ENCODE data around the gene HTR3A.
A peak's percentile ranks its signal among the peaks of the same experiment; 100 is the strongest.

HTR3A gene

GRCh38 chr11:114017723-114018122, 42.8 kb downstream of the HTR3A start:
- DNase-seq (ENCODE audit: low spot score): no peak

GRCh38 chr11:114019046-114019445, 44.1 kb downstream of the HTR3A start:
- DNase-seq (ENCODE audit: low spot score): no peak

GRCh38 chr11:114019574-114019973, 44.7 kb downstream of the HTR3A start:
- DNase-seq (ENCODE audit: low spot score): no peak

GRCh38 chr11:114025329-114025907, 50.5 kb downstream of the HTR3A start:
- no peak for DNase-seq (ENCODE audit: low spot score)

DNA sequence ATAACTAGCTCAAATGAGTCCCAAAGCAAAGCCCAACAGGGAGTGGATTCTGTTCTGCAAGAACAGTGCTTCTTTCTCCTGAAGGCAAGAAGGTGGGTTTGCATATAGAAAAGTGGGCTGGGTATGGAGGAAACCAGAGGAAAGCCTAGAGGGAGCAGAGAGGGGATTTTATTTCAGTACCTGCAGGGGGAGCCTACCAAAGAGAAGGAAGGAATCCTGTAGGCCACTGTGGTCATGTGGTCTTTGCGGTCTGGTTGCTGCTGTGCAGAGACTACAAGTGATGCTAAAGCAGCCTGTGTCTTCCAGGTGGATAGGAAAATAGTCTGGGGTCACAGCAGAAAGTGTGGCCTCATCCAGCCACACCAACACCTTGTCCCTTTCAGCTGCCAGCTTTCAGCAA, 51.4 kb downstream of the HTR3A start:
- peak; percentile 68 for DNase-seq (ENCODE audit: low spot score)

GRCh38 chr11:114027391-114027790, 52.5 kb downstream of the HTR3A start:
- DNase-seq (ENCODE audit: low spot score): peak; percentile 29

DNA sequence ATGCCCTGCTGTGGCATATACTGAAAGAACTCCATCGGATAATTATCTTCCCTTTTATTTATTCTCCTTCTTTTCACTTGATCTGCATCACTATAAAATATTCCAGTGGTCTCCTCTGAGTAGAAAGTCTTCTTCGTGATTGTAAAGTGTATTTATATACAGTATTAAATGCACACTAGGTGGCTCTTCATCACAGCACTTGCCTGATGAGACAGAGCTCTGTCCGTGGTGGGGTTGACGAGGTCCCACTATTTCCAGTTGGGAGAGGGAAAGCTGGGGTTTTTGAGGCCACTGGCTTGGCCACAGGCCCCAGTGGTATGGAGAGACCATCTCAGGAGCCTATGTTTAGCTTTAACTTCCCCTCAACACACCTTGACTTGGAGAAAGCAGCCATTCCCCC, 53.0 kb downstream of the HTR3A start:
- DNase-seq (ENCODE audit: low spot score): no peak

DNA sequence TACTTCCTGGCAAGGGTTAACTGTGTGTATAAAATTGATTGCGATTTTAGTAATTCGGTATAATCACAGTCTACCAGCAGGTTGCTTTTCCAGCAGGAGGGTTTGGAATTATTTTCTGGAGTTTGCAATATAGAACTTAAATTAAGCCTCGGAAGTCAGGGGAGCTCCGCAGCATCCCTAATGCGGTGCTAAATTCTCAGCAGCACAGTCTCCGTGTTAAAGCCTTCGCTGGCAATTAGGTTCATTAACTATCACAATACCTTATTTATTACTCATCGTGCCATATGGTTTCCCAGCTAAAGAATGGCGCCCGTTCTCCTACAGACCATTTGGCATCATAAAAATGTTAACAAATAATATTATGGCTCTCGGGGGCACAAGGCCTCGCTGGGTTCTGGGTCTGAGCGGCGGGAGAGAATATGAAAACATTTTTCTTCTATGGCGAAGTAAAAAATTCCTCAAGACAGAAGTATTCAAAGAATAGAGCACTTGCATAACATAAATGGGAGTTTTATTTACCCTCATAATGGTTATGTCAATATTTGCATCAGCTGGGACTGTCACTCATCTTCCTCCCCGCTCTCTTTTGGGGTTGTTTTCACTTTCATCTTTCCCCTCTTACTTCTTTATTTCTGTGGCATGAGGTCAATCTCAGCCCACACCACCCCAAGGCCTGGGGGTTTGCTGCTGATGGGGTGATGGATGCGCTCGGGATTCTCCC, 56.5 kb downstream of the HTR3A start:
- DNase-seq (ENCODE audit: low spot score): no peak

DNA sequence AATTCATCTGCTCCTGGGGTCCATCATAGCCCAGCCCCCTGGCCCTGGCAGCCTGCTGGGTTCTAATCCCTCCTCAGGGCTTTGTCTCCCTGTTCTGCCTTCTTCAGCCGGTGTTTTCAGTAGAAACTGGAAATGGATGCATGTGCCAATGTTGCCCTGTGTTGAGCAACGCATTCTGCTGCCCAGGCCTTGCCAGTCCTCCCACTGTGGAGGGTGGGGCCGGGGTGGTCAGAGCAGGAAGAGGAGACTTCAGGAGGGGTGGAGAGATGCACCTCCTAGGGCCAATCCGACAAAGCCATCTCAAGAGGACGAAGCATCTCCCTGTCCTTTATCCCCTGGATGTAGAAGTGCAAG, 57.0 kb downstream of the HTR3A start:
- DNase-seq (ENCODE audit: low spot score): no peak

DNA sequence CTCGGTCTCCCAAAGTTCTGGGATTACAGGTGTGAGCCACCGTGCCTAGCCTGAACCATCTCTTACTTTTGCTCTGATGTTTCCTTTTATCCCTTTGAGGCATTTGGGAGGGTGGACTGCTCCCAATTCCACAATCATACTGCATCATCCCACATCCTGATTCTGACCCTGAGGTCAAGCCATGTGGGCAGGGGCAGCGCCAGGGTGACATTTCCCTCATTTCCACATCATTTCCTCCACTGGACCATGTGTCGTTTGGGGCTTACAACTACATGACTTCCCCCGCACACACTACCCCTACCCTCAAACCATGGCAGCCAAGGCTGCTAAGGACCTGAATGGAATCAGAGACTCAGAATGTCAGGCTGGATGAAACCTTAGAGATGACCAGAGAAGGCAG, 58.2 kb downstream of the HTR3A start:
- no peak for DNase-seq (ENCODE audit: low spot score)

GRCh38 chr11:114033572-114033971, 58.7 kb downstream of the HTR3A start:
- no peak for DNase-seq (ENCODE audit: low spot score)

GRCh38 chr11:114034956-114035355, 60.0 kb downstream of the HTR3A start:
- DNase-seq (ENCODE audit: low spot score): no peak

GRCh38 chr11:114036147-114036811, 61.4 kb downstream of the HTR3A start:
- peak; percentile 72 for DNase-seq (ENCODE audit: low spot score)

DNA sequence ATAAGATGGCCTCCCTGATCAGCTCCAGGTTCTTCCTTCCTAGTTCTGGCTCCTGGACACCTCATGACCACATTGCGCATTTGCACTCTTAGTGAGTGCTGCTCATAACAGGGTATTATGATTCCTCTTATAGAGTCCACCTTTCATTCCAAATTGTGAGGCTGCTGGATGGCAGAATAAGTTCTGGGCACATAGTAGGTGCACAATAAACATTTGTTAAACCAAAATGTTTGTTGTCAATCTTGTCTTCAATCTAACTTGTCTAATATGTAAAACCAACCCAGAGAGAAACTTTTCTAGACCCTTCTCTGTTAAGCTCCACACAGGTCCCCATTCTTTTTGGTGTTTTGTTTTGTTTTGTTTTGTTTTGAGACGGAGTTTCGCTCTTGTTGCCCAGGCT, 62.0 kb downstream of the HTR3A start:
- no peak for DNase-seq (ENCODE audit: low spot score)

GRCh38 chr11:114039551-114039950, 64.6 kb downstream of the HTR3A start:
- DNase-seq (ENCODE audit: low spot score): no peak
